Forelimb muscle (tissue), 1 donor: Measurements from ENCODE around the gene TOM1L2. TPM values are rescaled to one million over a fixed set of nuclear protein-coding genes. Genes with fewer than 3 reads are reported as not detected.
"Not testable (repeated sequence)": the region's sequence is repeated elsewhere in the genome, so short reads cannot be mapped to it uniquely, and the experiment has no call there.

Experiments used
- DNase-seq: peaks from one replicate; pipeline ENCODE4 v3.0.0-alpha.2; 2013; ENCODE audit warnings: low read depth
- polyA plus RNA-seq: library from polyadenylated mRNA; unstranded; fragments of 120-200 nt; gene quantifications from one replicate; pipeline ENCODE4 v1.2.1, GENCODE V29; 2013; ENCODE audit not compliant: insufficient read length

TOM1L2 gene
- polyA plus RNA-seq, result 36.3 TPM

DNA sequence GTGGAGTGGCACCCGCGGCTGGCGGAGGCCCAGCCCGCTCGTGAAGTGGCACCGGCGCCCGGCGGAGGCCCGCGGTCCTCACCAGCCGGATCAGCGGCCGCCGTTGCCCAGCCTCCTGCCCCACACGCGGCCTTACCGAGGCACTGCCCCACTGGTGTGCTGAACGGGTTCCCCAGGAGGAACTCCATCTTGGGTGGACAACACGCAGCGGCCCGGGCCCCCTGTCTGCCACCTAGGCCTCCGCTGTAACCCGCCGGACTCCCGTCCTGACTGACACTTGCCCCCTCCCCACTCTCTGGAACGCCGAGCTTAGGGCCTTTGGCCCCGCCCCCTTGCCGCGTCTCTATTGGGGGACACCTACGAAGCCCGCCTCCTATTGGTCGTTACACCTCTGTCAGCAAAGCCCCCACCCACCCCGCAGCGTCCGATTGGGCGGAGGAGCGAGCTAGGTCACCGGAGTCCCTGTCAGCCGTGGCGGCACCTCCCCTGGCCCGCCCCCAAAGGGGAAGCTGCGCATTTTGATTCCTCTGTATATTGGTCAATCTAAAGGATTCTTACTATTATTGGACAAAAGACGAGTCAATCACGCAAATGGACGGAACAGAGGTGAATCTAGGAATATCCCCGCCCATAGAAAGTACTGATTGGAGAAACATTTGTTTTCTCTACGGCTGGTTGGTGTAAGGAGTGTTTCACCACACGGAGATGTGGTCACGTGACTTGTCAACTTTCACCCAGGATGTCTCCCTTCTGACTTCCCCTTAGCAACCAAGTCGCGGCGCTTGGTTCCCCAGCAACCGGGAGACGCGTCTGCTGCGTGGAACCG, at the start of gene TOM1L2, which contains the start of gene DRC3:
TSS of gene TOM1L2 (minus strand) at position 275 of the 826 bp plus-strand sequence. CDS start at position 188, 87 bp downstream.
TSS of gene DRC3 (plus strand) at position 737 of the 826 bp plus-strand sequence. CDS start 4,737 bp downstream, outside the sequence.
- peak; percentile 100 for DNase-seq

DNA sequence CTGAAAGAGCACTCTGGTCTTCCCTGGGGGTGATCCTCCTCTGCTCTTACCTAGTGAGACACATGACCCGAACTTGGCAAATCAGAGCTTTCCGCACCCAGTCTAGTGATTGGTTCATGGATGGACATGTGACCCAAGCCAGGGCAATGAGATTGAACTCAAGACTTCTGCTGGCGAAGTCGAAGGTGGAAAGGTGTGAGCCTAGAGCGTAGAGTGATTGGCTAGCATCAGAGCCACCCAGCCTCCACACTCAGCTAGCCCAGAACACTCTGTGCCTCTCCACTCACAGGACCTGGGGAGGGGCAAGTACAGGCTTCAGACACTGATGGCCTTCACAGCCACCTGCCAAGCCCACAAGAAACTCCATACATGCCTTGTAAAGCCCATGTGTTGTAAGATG, 49.2 kb upstream of the TOM1L2 start:
- DNase-seq, result no peak

DNA sequence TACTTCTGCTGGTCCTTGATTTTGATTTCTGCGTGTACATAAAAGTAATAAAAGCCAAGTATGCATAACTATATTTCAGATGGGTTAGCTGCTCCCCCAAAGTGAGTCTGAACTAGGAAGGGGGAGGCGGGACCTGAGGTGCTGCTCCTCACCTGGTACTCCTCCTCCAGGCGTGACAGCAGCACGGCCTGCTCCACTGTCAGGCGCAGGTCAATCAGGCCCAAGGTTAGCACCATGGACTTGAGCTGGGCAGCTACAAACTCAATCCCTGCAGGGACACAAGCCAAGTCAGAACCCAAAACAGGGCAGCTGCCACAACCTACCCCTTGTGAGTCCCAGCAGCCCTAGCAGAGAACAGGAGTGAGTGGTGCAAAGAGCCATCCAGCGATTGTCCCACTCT, 48.8 kb upstream of the TOM1L2 start:
- no peak for DNase-seq

DNA sequence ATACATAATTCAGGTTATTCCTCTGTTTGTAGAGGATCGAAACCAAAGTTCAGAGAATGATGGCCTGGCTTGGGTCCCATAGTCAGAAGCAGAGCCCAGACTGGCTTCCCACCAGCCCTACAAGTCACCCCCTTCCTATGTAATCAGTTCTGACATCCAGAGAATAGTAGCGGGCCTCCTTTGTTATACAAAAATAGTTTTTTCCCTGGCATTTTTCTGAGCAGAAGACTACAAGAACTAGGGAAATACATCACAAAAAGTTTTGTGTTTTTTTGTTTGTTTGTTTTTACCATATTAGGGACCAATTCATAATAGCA, 47.6 kb upstream of the TOM1L2 start:
- no peak for DNase-seq

DNA sequence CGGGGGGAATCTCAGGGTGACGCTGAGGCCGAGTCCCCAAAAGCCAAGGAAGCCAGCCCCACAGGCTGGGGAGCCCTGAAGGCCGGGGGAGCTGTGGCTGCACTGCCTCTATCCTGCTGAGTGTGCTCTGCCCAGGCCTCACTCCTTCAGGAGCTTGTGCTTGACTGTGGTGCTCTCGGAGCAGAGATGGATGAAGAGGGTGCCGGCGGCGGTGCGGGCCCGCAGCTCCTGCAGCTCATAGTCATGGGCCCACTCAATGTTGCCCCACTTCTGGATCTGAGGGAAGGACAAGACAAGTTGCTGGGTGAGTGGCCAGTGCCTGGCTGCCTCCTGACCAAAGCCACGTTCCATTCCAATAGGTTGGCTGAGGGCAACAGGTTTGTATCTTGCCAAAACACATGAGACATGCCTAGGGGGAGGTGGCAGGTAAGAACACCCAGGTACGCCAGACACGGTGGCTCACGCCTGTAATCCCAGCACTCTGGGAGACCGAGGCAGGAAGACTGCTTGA, 46.3 kb upstream of the TOM1L2 start:
- DNase-seq, result no peak

DNA sequence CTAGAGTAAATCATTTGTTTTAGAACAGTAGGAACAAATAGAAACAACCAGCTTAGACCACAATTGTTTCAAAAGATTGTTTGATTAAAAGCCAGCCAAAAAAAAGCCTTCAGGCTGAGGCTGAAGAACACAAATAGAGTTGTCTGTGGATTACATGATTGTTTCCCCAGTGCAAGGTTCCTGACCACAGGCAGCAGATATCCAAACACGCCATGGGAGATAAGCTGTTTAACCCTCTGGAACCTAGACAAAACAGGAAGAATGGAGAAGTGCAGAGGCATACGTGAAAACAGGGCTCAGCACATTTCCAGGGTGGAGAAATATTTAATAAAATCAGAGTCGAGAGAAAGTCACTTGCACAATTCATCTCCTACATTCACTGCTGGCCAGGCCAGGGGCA, 45.8 kb upstream of the TOM1L2 start:
- DNase-seq, result no peak

DNA sequence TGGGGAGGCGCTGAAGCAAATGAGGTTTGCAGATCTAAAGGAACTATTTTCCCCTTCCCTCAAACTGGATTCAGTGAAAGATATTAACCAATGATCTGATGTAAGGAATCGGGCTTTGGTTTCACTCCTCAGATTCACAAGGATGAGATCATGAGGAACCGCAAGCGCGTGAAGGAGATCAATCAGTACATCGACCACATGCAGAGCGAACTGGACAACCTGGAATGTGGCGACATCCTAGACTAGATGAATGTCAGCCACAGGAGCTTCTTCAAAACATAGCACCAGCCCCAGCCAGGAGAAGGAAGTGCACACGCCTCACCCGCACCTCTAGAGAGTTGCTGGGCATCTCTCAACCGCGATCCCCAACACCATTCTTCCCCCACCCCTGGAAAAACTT, 44.2 kb upstream of the TOM1L2 start:
- DNase-seq, result no peak

DNA sequence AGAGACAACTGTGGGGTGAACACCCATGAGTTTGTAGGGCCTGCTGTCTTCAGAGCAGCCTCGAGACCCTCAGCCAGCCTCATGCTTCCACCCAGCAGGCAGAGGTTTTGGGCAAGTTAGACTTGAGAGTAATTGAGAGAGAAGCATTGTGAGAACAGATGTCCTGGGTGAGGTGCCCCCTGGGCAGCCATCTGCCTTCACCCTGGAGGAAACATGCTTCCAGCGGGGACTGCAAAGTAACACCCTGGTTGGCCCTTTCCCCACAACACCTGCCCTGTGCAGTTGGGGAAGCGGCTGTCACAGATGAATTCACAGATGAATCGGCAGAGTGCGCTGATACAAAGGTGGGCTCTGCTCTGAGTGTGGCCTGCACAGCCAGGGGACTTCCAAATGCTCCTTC, 43.4 kb upstream of the TOM1L2 start:
- DNase-seq, result no peak

DNA sequence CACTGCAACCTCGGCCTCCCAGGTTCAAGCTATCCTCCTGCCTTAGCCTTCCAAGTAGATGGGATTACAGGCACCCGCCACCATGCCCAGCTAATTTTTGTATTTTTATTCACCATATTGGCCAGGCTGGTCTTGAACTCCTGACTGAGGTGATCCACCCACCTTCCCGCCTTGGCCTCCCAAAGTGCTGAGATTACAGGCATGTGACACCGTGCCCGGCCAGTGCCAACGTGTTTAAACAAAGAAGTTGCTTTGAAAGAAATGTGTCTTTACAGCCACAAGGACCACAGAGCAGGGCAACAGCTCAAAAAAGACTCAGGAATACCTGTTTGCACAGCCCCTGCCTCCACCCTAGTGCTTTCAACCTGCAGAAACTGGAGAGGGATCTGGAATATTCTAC, 41.8 kb upstream of the TOM1L2 start:
- no peak for DNase-seq

DNA sequence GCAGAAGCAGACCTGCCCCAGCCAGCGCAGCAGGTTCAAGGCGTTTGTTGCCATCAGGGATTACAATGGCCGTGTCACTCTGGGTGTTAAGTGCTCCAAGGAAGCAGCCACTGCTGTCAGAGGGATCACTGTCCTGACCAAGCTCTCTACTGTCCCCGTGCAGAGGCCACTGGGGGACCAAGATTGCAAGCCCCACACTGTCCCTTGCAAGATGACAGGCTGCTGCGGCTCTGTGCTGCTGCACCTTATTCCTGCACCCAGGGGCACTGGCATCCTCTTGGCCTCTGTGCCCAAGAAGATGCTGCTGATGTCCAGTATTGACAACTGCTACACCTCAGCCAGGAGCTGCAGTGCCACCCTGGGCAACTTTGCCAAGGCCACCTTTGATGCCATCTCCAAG, 39.1 kb upstream of the TOM1L2 start:
- no peak for DNase-seq

DNA sequence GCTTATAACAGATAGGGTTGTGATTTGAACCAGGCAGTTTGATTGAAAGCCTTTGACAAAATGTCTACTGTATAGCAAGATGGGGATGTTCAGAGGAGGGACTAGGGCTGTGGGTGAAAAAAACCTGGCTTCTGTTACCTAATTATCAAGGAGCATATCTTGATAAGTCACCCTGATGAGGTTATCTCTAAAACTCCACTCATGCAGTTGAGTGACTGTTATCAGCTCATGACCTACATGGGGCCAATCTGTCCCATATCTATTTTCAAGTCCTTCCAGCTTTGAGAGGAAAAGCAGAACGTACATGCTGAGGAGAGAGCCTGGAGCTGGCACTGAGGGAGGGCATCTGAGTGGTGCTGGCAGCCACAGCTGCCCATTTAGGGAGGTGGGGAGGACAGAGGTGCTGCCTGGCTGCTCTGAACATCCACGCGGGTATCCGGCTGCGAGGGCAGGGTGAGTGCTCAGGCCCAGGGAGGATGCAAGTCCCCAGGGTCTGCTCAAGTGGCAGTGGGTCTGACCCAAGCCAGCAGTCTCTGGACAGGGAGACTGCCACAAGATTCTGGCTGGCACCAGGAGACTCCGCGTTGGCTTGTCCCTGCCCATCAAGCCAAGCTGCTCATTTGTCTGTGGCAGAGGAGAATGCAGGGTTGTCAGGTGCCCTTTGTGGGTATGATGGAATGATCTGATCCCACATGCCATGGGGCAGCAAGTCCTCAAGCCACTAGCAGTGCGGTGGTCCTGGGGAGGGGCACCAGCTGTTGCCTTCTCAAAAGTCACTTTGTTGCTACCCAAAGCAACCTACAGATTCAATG, 37.6 kb upstream of the TOM1L2 start:
- DNase-seq, result no peak

DNA sequence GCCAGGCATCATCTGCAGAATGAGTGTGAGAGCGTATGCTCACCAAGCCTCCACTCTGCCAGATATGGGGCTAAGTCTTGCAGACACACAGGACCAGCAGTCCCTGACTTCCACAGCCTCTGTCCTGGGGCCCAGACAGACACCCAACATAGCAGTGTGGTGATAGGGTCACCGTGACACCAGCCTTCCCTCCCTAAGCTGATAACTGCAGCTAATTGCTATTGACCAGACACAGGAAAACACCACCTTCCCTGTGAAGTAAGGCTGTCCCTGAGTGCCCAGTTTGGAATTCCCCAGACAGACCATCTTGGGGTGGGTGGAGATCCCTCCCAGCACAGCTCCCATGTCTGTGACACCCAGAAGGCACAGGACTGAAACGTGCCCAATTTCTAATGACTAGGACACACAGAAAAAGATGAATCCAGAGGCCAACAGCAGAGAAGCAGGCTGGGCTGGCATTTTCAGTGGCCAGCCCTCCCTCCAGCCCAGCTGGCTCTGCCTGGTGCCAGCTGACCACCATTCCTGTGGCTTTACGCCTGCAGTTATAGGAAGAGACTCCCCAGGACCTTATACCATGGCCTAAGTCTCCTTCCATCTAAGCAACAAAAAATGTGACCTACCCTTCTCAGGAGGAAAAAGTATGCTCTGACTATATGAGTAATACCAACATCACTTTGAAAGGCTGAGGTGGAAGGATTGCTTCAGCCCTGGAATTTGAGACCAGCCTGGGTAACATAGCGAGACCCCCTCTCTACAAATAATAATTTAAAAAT, 36.5 kb upstream of the TOM1L2 start:
- no peak for DNase-seq

DNA sequence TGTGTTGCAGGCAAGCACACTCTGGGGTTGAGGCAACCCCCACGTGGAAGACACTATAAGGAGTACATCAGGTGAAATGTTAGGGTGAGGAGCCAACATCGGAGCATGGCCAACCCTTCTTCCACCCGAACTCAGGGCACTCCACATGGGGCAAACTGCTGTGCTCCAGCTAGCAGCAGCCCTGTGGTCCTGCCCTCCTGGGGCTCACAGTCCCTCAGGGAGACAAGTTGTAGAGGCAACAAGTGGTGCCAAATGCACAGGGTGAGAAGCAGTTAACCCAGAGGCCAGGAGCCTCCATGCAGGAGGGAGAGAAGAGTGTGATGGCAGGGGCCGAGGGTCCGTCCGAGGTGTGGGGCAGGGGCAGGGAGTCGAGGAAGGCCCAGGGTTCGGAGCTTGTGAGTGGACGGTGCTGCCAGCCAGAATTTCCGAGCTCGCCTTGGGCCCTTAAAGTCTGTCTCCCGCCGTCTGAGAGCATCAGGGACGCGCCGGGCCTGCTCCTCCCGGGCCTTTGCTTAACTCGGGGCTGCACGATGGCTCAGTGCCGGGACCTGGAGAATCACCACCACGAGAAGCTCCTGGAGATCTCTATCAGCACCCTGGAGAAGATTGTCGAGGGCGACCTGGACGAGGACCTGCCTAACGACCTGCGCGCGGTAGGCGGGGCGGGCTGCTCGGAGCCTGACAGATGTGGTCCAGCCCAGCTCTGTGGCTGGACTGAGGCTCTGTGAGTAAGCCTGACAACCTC, 34.5 kb upstream of the TOM1L2 start:
- DNase-seq, result no peak

DNA sequence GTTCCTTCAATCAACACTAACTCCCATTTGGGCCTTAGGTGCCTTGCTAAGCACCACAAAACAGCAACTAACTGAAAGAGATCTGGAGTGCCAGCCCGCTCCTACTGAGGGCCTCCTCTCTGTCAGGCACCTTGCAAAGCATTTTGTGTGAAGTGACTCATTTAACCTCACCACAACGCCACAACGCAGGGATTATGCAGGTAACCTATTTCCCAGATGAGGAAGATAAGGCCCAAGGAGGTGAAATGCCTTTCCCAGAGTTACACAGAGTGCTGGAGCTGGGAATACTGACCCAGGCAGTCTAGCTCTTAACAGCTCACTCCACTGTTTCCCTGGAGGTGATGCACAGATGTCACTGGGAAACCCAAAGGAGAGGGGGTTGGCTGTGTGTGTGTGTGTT, 33.3 kb upstream of the TOM1L2 start:
- DNase-seq, result no peak

DNA sequence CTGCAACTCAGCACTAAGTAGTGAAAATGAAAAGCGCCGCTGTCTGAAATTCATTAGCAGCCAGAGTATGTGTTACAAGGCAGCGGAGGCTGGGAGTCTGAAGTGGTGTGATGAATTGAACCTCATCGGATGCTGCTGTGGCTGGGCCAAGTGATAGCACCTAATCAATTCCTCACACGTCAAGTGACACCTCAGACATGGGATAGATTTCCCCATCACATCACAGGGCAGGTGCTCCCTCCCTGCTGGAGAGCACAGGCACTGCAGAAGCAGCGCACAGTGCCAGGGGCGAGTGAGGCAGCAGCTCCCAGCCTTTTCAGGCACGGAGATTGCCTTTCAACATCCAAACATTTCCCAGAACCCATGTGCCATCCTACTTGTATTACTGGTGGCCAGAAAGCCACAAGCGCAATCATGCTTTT, 32.7 kb upstream of the TOM1L2 start:
- DNase-seq, result no peak

DNA sequence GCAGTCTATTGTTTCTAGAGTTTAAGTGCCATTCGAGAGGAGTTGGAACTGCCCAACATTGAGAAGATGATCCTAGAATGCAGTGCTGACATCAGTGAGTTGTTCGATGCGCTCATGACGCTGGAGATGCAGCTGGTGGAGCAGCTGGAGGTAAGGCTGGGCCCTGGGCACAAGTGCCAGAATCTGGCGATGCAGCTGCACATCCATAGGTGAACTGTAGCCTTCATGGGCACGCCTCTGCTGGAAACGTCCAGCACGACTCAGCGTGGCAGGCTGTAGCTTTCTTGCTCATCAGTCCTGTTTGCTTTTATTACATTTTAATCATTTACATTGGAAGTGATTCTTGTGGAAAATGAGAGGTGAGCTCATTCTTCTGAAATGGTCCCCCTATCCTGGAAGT, 32.1 kb upstream of the TOM1L2 start:
- no peak for DNase-seq

DNA sequence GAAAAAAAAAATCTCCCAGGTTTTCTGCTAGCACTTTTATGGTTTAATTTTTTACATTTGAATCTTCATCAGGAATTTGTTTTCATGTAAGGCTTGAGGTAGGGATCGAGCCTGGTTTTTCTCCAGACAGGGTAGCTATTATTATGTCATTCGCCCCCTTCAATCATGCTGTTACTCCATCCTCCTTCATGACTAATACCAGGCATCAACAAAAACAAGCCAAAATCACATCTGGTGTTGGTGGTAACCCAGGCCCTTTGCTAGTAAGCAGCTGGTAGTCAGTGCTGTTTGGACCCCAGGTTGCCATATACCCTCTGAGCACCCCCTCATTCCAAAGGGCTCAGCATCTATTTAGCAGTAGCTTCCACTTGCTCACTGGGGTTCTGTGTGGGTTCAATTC, 30.0 kb upstream of the TOM1L2 start:
- DNase-seq, result no peak

DNA sequence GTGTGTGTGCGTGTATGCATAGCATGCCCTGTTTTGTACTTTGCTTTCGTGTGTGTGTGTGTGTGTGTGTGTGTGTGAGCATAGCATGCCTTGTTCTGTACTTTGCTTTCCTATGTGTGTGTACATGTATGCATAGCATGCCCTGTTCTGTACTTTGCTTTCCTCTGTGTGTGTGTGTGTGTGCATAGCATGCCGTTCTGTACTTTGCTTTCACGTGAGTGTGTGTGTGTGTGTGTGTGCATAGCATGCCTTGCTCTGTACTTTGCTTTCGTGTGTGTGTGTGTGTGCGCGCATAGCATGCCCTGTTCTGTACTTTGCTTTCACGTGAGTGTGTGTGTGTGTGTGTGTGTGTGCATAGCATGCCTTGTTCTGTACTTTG, 27.8 kb upstream of the TOM1L2 start:
- no peak for DNase-seq

DNA sequence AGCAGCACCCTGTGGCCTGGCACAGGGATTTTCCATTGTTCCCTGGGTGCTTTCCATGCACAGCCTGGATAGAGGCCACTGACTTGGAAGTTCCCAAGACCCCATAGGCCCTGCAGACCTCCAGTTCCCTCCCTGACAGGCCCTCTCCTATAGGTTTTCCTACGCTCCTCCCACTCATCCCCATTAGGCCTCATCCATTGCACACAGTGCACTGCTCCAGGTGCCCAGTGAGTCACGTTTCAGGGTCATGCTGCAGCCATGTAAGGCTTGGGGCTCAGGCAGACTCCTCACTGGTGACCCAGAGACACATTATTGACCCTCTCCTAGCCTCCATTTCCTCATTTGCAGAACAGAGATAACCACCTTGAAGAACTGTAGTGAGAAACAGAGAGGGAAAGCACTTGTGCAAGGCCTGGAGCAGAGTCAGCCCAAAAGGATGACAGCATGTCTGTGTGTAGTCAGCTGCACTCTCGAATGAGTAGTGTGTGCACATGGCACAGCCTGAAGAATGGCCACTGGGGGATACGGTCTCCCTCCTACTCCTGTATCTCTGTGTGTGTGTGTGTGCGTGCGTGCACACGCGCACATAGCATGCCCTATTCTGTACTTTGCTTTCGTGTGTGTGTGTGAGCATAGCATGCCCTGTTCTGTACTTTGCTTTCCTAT, 27.3 kb upstream of the TOM1L2 start:
- DNase-seq, result no peak

DNA sequence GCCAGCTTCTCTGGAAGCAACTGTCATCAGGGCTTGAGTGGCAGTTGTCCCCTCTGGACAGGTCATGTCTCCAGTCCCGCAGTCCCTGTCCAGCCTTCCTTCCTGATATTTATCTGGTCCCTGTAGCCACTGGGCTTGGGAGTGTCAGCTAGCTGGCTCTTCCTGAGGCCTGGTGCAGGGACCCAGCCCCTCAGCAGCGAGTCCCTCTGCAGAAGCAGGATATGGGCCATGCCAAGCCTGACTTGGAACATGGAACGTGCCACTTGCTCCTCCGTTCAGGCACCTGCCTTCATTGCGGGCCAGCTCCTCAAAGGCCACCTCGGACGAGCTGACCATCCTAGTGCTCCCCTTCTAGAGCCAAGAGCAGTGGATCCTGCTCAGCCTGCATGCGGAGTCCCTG, 26.7 kb upstream of the TOM1L2 start:
- no peak for DNase-seq

DNA sequence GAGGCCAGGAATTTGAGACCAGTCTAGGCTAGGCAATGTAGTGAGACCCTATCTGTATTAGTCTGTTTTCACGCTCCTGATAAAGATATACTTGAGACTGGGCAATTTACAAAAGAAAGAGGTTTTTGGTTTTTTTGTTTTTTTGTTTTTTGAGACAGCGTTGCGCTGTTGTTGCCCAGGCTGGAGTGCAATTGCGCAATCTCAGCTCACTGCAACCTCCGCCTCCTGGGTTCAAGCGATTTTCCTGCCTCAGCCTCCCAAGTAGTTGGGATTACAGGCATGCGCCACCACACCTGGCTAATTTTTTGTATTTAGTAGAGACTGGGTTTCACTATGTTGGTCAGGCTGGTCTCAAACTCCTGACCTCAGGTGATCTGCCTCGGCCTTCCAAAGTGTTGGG, 23.7 kb upstream of the TOM1L2 start:
- DNase-seq, result not testable (repeated sequence)
